GM18873 (cell line): Measurements from ENCODE around the gene CYTH4.

Experiments
- ATAC-seq: cut with Tn5 transposase; IDR thresholded peaks from one replicate; pipeline ENCODE4 v1.9.1; 2021; ENCODE audit warnings: mild to moderate bottlenecking, moderate library complexity, moderate number of reproducible peaks; ENCODE audit not compliant: unreplicated experiment, low FRiP score

Gene CYTH4

DNA sequence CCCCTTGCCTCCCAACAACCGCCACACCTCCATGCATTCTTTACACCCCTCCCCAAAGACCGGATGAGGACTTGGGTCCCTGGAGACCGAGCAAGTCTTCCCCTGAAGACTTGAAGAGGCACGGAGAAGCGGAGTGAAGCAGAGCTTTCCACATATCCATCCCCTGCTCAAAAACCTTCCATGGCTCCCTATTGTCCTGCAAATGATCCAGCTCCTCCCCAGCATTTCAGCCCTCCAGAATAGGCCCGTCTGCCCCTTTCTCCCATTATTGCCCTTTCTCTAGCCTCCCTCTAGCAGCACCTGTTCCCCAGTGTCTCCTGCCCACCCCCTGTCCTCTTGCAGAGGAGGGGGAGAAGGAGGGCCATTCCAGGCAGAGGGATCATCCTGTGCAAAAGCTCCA lies 59.8 kb downstream of the CYTH4 start:
- no peak for ATAC-seq

DNA sequence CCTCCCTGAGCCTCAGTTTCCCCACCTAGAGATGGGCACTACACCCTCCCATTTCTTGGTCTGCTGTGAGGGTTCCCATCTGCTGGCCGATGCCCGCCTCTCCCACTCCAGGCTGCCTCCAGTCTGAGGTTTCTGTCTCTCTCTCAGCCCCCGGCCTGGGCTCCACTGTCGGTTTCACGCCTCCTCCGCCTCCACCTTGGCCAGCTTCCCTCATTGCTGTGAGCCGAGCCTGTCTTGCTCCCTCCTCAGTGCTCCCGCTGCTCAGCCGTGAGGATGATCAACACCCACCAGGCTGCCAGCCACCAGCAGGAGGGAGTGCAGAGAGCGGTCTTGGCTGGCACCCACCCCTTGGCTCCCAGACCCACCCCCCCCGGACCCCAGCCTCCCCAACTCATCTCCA lies 61.0 kb downstream of the CYTH4 start:
- no peak for ATAC-seq

DNA sequence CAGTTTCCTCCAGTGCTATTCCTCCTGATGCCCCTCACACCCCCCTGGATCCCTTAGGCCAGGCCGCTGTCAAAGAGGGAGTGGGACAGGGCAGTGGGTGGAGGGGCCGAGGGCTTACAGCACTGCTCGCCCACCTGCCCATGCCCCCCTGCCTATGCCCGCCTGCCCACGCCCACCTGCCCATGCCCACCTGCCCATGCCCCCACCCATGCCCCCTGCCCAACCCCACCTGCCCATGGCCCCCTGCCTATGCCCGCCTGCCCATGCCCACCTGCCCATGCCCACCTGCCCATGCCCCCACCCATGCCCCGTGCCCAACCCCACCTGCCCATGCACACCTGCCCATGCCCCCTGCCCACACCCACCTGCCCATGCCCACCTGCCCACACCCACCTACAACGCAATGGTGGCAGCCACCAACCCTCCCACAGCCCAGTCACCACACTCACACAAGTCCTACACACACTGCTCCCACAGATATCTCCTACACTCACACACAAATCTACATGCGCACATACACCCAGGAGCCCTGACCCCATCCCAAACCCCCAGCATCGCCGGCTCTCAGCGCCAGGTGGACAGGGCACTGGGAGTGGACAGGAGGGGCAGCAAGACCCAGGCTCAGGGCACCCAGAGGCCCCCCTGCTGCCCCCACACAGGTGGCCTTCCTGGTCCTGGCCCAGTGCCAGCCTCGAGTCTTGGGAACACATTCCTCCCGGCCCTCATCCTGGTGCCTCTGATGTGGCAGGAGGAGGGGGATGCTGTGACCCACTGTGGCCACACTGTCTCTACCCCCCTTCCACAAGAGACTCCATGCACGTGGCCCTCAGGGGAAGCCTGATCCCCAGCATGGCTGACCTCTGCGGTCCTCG lies 61.8 kb downstream of the CYTH4 start:
- ATAC-seq, result no peak

DNA sequence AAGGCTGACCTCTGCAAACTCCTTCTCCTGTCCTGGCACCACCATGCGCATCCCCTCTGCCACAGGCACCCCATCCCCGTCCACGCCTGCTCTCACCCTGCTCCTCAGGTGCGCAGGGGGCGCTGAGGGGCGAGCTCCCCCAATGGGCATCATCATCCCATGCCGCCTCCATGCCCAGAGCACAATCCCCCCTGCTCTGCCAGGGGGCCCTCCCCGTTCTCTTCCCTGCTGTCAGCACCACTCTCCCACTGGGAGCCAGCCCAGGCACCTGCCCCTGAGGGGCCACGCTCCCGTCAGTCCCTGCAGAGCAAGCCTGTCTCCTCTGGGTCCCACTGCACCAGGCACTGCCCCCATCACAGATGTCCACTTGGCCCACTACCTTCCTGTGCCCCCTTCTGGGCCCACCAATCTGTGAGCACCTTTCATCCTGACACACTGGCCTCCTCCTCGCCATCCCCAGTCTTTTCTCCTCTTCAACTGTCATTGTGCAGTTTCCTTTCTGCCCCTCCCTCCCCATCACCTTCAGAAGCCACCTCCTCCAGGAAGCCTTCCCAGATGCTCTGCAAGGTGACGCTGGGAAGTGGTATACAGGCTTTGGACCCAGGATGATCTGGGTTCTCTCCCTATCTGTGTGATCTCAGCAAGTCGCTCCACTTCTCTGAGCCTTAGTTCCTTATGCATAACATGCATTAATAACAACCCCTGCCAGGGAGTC lies 62.6 kb downstream of the CYTH4 start:
- ATAC-seq, result no peak

DNA sequence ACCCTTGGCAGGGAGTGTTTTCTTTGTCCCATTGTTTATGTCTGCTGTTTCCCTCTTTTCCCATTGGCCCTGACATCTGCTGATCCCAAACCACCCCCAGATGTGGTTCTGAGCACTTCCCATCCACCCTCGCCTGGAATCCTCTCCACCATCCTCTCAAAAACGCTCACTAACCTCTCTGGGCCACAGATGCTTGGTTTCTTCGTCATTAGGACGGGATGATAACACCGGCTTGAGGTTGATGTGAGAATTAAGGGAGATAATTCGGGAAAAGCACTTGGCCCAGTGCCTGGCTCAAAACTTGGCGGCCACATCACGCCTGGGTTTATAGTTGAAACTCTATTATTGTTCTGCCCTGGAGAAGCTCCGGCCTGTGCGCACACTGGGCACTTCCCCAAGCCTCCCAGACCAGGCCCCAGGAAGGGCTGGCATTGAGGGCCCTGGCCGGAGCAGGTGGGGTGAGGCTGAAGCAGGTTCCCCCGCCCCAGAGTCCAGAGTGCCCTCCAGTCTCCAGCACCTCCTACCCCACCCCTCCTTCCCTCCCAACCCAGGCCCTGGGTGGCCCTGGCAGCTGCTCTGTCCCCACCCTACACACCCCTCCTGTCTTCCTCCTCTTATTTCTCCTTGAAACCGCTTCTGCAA lies 63.7 kb downstream of the CYTH4 start:
- no peak for ATAC-seq

DNA sequence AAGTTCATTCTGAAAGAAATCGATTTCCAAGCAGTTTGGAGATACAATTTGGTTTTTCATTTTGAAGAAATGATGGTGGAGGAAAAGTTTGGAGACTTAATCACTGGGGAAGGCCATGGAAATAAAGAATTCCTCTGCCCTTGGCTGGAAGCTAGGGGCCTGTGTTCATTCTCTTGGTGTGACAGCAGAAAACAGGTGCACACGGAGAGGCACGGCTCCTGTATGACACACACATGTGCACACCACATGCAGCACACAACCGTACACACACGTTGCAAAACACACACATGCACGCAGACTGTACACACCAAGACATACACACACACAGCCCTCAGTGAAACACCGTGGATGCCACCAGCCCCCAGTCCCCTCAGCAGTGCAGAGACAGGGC lies 64.2 kb downstream of the CYTH4 start:
- no peak for ATAC-seq

DNA sequence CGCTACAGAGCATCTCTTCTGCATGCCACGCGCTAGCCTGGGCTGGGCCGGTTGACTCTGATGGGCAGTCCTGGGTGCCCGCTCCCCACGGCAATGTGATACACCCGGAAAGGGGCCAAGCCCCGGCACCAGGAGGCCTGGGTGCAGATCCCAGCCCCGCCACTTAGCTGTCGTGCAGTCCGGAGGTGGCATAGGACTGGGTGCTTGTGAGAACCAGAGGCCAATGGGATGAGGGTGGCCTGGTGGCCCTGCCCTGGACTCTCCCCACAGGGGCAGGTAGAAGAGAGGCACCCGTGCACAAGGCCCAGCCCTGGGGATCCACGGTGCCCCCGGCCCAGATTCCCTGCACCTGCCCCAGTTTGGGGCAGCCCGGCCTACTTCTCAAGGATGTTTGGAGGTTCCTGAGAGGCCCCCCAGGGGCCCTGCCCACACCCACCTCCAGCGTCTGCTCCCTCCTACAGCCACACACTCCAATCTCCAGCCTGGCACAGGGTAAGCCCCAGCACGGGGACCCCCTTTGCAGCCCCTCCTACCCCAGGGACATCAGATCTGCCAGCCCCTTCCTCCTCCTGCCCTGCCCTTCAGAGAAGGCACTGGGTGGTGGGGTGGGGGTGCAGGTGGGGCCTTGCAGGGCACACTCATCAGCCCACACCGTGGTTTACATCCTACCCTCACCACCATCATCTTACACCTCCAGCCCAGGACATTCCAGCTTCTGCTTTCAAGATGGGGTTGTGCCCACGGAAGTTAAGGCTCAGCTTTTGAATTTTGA lies 66.9 kb downstream of the CYTH4 start:
- no peak for ATAC-seq

DNA sequence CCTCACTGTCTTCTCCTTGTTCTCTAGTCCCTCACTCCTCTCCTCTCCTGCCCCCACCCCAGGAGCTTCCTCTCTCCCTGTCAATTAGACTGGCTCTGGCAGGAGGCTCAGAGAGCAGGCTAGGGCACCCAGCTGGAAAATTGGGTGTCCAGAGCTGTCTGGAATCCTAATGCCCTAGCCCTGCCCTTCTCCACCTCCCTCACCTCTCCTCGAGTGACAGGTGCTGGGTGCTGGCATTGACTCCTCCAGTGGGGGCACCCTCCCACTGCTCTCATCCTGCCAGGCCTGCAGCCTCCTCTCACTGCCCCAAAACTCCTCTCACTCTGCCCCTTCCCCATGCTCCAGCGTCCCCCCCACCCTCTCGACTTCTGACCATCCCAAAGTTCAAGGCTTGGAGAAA lies 68.9 kb downstream of the CYTH4 start:
- ATAC-seq, result no peak

DNA sequence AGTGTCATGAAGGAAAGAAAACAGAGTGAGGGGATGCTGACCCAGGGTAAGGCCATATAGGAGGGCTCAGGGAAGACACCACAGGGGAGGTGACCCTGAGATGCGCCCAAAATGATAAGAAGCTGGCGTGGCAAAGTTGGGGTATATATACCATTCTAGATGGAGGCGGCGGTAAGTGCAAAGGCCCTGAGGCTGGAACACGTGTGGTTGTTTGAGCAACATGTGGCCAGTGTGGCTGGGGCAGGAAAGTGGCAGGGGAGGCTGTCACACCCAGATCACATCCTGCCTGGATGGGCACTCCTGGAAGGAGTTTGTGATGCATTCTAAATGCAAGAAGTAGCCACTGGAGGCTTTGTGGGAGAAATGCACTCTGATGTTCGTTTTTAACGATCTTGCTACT lies 70.2 kb downstream of the CYTH4 start:
- no peak for ATAC-seq

DNA sequence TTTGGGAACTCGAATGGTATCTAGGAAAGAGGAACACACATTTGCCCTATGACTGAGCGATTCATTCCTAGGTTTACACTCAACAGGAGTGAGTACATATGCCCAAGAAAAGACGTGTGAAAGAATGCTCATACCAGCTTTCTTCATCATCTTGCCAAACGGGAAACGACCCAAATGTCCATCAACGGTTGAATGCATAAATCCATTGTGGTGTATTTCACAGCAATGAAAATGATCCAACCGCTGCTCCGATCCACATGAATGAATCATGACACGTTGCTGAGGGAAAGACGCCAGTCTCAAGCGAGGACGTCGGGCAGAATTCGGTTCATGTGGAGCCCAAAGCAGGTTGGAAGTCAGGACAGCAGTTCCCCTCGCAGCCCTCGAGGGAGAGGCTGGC lies 71.5 kb downstream of the CYTH4 start:
- no peak for ATAC-seq

DNA sequence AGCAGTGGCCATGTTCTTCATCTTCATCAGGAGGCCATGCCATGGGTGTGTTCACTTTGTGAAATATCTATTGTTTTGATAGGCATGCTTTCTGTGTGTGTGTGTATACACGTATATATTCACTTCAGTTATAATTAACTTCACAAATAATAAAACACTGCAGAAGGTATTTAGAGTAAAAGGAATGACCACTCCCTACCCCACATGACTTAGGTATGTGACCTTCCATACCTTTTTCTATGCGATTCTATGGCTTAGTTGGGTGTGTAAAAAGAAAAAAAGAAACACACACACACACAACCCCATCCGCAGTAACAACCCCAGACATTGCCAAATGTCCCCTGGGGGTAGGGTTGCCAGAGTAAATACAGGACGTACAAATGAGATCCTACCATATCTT lies 72.0 kb downstream of the CYTH4 start:
- no peak for ATAC-seq

DNA sequence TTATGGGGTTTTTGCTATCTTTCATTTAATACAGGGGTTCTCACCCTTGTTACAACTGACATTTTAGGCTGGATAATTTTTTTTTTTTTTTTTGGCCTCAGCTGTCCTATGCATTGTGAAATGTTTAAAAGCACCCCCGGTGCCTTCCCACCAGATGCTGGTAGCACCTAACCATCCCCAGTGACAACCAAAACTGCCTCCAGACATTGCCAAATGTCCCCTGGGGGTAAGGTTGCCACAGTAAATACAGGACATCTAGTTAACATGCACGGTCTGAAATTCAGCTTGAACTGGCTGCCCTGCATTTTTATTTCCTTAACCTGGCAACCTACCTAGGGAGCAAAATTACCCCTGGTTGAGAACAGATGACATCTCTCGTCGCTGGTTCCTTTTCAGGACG lies 72.4 kb downstream of the CYTH4 start:
- ATAC-seq, result no peak

DNA sequence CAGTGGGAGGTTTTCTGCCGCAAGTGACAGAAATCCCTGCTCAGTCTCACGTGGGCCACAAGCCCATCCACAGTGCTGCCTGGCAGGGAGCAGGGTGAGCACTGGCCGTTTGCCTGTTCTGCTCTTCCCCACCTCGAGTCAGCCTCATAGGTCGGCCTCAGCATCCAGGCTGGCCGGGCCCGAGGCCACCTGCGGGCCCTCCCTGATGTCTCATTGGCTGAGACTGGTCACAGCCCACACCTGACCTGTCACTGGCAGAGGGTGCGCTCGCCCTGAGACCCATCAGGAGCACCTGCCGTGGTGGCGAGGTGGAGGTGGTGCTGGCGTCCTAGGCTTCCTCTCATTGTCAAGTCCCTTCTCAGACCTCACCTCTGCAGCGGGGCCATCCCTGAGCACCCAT lies 72.9 kb downstream of the CYTH4 start:
- no peak for ATAC-seq

DNA sequence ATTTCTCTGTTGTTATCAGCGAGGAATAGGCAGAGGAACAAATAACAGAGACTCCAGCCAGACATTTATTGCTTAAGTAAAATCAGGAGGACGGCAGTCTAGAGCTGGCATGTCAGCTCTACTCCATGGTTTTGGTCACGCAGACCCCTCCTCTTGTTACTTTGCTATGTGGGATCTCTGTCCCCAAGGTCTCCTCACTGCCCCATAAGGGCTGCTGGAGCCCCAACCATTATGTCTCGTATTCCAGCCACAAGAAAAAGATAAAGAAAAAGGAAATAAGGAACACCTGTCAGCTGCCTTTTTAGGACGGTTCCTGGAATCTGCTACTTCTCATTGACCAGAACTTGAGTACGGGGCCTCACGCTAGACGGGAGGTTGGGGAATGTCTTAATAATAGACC lies 74.6 kb downstream of the CYTH4 start:
- no peak for ATAC-seq

DNA sequence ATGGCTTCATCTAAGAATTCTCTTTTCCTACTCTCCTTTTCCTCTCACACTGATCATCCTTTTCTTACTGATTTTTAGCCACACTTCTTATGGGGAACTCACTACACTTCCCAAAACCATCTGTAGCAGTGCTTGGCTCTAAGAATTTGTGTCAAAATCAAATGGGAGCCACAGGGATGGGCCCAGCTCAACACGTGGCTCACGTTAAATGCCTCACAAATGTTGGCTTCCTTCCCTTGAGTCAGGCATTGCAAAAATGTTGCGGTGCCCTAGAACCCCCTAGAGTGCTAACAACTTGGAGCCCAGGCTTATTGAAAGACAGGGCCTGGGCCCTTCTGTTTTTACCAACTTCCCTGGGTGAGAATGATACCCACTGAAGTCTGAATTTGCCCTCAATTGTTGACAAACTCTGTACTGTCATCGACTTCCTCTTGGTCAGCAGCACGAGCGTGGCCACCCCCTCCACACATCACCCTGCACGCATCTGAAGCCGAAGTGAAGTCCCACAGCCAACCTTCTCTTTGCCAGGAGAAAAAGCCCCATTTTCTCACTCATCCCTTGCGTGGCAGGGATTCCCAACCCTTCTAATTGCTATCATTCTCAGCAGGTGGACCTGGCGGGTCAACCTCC lies 75.3 kb downstream of the CYTH4 start:
- ATAC-seq, result no peak

DNA sequence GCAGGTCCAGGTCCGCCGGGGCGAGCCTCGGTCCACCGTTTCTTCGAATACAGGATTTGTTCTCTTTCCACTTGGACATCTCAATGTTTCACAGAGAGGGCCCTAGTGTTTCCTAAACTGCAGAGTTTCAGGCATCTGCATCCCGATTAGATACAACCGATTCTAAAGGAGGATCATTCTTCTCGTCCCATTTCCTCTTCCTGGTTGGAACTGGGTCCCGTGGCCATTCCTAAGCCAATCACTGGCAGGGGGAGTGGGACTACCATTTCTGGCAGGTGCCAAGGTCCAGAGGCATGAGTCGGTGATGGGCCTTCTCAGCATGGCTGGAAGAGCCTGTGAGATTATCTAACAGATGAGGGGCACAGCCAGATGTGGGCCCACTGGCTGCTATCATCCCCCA lies 76.1 kb downstream of the CYTH4 start:
- ATAC-seq, result no peak

DNA sequence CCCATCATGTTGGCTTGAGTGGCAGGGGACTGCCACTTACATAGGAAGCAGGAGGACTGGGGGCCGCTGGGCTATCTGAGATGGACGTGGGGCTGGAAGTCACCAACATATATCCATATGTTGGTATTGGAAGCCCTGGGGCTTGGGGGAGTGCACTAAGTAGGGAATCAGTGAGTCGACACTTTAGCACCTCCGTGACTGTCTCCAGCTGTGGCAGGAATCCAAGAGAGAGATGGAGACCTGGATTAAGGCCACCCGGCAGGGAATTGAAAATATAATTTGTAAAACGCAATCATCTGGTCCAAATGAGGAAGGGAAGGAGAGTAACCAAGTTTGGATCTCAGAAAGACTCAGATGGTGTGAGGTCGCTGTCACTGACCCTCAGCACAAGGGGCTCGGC lies 76.6 kb downstream of the CYTH4 start:
- ATAC-seq, result no peak

DNA sequence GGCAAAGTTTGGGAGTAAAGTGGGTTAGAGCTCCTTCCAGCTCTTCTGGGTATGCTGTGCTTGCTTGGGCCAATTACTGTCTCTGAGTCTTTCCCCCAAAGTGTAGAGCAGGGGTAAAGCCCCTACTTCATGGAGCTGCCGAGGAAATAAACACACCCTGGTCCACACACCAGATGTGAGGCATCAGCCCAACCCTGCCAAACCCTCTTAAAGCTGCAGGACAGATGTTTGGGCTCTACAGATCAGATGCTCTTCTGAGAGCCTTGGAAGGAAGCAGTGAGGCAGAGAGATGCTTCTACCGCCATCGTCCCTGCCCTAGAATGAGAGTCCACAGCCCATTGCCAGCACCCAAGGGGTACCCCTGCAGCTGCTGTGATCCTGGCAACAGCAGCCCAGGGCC lies 80.3 kb downstream of the CYTH4 start:
- no peak for ATAC-seq

DNA sequence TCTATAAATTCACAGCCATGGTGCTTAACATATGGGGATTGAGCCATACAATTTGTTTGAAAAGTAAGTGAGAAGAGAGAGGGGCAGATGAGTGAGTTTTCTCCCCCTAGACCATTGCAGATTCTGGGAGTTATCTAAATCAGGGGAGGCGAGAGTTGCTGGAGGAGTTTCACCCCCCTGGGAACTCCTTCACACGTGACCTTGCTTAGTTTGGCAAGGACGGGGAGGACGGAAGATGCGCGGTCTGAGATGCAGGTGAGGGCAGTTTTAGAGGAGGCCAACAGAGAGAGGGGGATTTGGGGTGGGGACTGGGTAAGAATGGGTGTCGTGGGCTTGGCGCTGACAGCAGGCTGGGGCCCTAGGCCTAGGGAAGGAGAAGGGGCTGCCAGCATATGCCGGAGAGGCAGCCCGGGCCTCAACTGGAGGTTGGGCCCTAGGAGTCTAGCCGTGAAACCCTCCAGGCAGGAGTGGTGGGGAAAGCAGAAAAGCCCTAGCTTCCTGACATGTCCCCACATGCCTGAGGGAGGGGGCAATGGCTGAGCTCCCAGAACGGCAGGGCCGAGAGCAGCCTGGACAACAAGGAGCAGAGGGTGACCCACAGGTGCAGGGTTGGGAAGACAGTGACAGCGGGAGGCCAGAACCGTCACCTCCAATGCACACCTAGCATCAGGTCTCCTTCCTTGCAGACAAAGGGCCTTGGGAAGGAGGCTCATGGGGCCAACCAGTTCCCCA lies 81.1 kb downstream of the CYTH4 start:
- no peak for ATAC-seq
